Neural progenitor cell (in vitro differentiated cells): ENCODE data around the gene BRSK2.

ENCODE experiments used
- EZH2 ChIP-seq: fragments of 200-600 bp; sonication (generic); IDR thresholded peaks from 2 replicates; pipeline ENCODE4 v1.6.1; 2017; ENCODE audit warnings: antibody characterized with exemption, mild to moderate bottlenecking, moderate library complexity
- EZH2phosphoT487 ChIP-seq: fragments of 200-600 bp; sonication (generic); IDR thresholded peaks from 2 replicates; pipeline ENCODE4 v1.6.1; 2017; ENCODE audit warnings: antibody characterized with exemption
- TF ChIP-seq, protein P1 (sequence below): fragments of 200-600 bp; sonication (generic); IDR thresholded peaks from 2 replicates; pipeline ENCODE4 v1.5.1; 2017; ENCODE audit warnings: antibody characterized with exemption, mild to moderate bottlenecking

DNA sequence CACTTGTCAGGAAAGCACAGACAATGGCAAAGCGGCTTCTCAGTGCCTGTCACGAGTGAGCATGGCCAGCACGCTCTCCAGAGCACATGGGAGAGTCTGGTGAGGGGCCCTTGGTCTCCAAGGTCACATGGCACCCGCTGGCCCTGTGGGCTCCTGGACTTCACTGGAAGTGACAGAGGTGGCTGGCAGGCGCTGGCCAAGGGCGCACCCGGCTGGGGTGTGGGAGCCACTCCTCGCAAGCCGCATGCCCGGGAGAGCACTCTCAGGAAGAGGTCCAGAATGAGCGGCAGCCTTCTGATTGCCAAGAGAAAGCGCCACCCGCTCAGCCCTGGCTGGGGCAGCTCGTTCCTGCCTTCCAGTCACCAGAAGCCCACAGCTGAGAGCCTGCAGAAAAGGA is 114.0 kb downstream of the BRSK2 start:
- TF ChIP-seq, protein P1, sequence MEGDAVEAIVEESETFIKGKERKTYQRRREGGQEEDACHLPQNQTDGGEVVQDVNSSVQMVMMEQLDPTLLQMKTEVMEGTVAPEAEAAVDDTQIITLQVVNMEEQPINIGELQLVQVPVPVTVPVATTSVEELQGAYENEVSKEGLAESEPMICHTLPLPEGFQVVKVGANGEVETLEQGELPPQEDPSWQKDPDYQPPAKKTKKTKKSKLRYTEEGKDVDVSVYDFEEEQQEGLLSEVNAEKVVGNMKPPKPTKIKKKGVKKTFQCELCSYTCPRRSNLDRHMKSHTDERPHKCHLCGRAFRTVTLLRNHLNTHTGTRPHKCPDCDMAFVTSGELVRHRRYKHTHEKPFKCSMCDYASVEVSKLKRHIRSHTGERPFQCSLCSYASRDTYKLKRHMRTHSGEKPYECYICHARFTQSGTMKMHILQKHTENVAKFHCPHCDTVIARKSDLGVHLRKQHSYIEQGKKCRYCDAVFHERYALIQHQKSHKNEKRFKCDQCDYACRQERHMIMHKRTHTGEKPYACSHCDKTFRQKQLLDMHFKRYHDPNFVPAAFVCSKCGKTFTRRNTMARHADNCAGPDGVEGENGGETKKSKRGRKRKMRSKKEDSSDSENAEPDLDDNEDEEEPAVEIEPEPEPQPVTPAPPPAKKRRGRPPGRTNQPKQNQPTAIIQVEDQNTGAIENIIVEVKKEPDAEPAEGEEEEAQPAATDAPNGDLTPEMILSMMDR, result no peak
- TF ChIP-seq EZH2, result no peak
- no peak for TF ChIP-seq EZH2phosphoT487
